GM18873 (cell line): ENCODE measurements around the gene ADAM11.

ENCODE experiments used
- ATAC-seq: cut with Tn5 transposase; IDR thresholded peaks from one replicate; pipeline ENCODE4 v1.9.1; 2021; ENCODE audit warnings: mild to moderate bottlenecking, moderate library complexity, moderate number of reproducible peaks; ENCODE audit not compliant: unreplicated experiment, low FRiP score

ADAM11 gene

GRCh38 chr17:44828919-44829522 is 70.2 kb downstream of the ADAM11 start:
- no peak for ATAC-seq

- ATAC-seq: no peak
These were observed 71.0 kb downstream of the ADAM11 start, which contains the start of gene GJC1 for GRCh38 chr17:44829523-44830358. Gene GJC1, minus strand, starts transcription at chr17:44830287. Its CDS starts 24,470 bp downstream, at chr17:44805817.

GRCh38 chr17:44830359-44831288 is 71.8 kb downstream of the ADAM11 start:
- ATAC-seq: no peak

- ATAC-seq: no peak
These were observed 72.6 kb downstream of the ADAM11 start for GRCh38 chr17:44831371-44831770.
